ENCODE results near the gene RIN3. TPM values are rescaled to one million over a fixed set of nuclear protein-coding genes. Genes with fewer than 3 reads are reported as not detected.

RIN3 gene
- total and polyA plus RNA-seq, 4 donors = 5.0 to 15.6 (median 9.0) TPM

DNA sequence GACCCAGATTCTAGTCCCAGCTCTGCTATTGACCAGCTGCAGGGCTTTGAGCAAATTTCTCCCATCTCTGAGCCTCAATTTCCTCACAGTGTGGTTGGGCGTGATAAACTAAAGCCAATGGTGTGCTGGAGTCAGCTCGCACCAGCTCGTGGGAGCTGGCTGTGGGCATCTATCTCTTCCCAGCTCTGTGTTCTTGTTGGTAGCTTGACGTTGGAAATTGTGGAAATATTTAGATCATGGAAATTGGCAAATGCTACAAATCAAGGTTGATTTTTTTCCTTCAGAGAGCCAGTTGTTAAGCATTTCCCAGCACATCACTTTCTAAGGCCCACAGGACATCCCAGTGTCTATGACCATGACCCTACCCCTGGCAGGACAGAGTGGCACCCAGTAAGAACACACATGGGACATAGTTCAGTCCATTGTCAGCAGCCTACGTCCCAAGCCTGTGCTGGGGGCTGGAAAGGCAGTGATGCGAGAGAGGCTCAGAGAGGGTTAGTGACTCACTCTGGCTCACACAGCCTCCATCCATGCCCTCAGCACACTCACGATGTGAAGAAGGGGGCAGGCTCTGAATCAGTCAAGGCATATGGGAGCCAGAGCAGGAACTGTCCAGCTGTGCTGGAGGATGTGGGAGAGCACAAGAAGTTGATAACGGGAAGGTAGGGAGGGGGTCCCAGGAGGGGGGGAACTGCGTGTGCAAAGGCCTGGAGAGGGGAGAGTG is 157.2 kb downstream of the RIN3 start:
- no peak overlapping the region for H3K9ac ChIP-seq (ENCODE audit: low read depth in 1 of 2, low read length in 2 of 2)
- H3K9me3 ChIP-seq (ENCODE audit: control insufficient read depth in 4 of 4, low read length in 3 of 4) = no peaks in the 10 kb centered on the region
- WGBS = 89% methylated on average over 9 of the region's 9 CpGs
- H3K36me3 ChIP-seq (ENCODE audit: control insufficient read depth in 4 of 4, insufficient read depth in 3 of 4, low read depth in 1 of 4, low read length in 3 of 4) = peaks cover 0 to 29% (median 5%) of the 10 kb centered on the region in 4 donors
- no peaks in the 10 kb centered on the region for H3K27me3 ChIP-seq (ENCODE audit: control insufficient read depth in 4 of 4, insufficient read depth in 4 of 4, low read length in 3 of 4)
- no peak overlapping the region for H3K27ac ChIP-seq (ENCODE audit: low read depth in 1 of 2, low read length in 2 of 2)
- no peaks in the 10 kb centered on the region for H3K4me1 ChIP-seq (ENCODE audit: control insufficient read depth in 4 of 4, insufficient read depth in 4 of 4, low read length in 3 of 4)
- H3K4me3 ChIP-seq (ENCODE audit: low read depth in 1 of 3, low read length in 3 of 3) = no peak overlapping the region
- DNase-seq (ENCODE audit: low spot score) = no peak
- TF ChIP-seq, protein P1, sequence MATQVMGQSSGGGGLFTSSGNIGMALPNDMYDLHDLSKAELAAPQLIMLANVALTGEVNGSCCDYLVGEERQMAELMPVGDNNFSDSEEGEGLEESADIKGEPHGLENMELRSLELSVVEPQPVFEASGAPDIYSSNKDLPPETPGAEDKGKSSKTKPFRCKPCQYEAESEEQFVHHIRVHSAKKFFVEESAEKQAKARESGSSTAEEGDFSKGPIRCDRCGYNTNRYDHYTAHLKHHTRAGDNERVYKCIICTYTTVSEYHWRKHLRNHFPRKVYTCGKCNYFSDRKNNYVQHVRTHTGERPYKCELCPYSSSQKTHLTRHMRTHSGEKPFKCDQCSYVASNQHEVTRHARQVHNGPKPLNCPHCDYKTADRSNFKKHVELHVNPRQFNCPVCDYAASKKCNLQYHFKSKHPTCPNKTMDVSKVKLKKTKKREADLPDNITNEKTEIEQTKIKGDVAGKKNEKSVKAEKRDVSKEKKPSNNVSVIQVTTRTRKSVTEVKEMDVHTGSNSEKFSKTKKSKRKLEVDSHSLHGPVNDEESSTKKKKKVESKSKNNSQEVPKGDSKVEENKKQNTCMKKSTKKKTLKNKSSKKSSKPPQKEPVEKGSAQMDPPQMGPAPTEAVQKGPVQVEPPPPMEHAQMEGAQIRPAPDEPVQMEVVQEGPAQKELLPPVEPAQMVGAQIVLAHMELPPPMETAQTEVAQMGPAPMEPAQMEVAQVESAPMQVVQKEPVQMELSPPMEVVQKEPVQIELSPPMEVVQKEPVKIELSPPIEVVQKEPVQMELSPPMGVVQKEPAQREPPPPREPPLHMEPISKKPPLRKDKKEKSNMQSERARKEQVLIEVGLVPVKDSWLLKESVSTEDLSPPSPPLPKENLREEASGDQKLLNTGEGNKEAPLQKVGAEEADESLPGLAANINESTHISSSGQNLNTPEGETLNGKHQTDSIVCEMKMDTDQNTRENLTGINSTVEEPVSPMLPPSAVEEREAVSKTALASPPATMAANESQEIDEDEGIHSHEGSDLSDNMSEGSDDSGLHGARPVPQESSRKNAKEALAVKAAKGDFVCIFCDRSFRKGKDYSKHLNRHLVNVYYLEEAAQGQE (IDR thresholded peaks at IDR 0.05) = no peak
- TF ChIP-seq RXRA (IDR thresholded peaks at IDR 0.05) (no peak), TAF1 (conservative IDR thresholded peaks at IDR 0.05) (no peak), EGR1 (IDR thresholded peaks at IDR 0.05; ENCODE audit: low read depth in 2 of 2) (no peak), SP1 (IDR thresholded peaks at IDR 0.05) (no peak), RAD21 (IDR thresholded peaks at IDR 0.05) (no peak), HNF4G (IDR thresholded peaks at IDR 0.05) (no peak), HNF4A (conservative IDR thresholded peaks at IDR 0.05) (no peak), FOXA1 (IDR thresholded peaks at IDR 0.05) (no peak), FOXA2 (IDR thresholded peaks at IDR 0.05) (no peak)
- TF ChIP-seq, protein P2, sequence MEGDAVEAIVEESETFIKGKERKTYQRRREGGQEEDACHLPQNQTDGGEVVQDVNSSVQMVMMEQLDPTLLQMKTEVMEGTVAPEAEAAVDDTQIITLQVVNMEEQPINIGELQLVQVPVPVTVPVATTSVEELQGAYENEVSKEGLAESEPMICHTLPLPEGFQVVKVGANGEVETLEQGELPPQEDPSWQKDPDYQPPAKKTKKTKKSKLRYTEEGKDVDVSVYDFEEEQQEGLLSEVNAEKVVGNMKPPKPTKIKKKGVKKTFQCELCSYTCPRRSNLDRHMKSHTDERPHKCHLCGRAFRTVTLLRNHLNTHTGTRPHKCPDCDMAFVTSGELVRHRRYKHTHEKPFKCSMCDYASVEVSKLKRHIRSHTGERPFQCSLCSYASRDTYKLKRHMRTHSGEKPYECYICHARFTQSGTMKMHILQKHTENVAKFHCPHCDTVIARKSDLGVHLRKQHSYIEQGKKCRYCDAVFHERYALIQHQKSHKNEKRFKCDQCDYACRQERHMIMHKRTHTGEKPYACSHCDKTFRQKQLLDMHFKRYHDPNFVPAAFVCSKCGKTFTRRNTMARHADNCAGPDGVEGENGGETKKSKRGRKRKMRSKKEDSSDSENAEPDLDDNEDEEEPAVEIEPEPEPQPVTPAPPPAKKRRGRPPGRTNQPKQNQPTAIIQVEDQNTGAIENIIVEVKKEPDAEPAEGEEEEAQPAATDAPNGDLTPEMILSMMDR (IDR thresholded peaks at IDR 0.05; ENCODE audit: low read depth, low read length, missing input control) = no peak

DNA sequence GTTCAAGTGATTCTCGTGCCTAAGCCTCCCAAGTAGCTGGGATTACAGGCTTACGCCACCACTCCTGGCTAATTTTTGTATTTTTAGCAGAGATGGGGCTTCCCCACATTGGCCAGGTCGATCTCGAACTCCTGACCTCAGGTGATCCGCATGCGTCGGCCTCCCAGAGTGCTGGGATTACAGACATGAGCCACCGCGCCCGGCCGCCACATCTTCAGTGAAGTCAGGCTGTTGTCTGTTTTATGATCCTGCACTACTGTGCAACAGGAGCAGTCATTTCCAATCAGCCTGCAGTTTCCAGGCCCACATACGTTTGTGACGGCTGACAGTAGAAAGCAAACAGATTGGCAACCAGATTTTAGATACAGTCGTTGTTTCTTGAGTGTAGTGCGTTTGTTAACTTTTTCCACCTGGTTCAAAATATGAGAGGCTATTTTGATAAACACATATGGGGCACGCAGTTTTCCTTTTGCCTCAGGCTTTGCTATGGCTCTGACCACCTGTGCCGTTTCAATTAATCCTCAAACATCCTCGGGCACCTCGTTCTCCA is 160.1 kb downstream of the RIN3 start:
- Histone ChIP-seq H3K9ac (ENCODE audit: low read depth in 1 of 2, low read length in 2 of 2) (no peak overlapping the region), H3K9me3 (ENCODE audit: control insufficient read depth in 4 of 4, low read length in 3 of 4) (no peaks in the 10 kb centered on the region)
- no peak for DNase-seq (ENCODE audit: low spot score)

More for the DNA sequence above, 160.1 kb downstream of the RIN3 start:
- TF ChIP-seq, protein P3, sequence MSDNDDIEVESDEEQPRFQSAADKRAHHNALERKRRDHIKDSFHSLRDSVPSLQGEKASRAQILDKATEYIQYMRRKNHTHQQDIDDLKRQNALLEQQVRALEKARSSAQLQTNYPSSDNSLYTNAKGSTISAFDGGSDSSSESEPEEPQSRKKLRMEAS (IDR thresholded peaks at IDR 0.05) = no peak
- TF ChIP-seq YY1 (IDR thresholded peaks at IDR 0.05) (no peak), JUND (IDR thresholded peaks at IDR 0.05) (no peak), RAD21 (IDR thresholded peaks at IDR 0.05) (no peak), FOXA2 (IDR thresholded peaks at IDR 0.05) (no peak), RXRA (IDR thresholded peaks at IDR 0.05) (no peak), TAF1 (conservative IDR thresholded peaks at IDR 0.05) (no peak)
- TF ChIP-seq, protein P1 (IDR thresholded peaks at IDR 0.05) = no peak
- TF ChIP-seq, protein P4, sequence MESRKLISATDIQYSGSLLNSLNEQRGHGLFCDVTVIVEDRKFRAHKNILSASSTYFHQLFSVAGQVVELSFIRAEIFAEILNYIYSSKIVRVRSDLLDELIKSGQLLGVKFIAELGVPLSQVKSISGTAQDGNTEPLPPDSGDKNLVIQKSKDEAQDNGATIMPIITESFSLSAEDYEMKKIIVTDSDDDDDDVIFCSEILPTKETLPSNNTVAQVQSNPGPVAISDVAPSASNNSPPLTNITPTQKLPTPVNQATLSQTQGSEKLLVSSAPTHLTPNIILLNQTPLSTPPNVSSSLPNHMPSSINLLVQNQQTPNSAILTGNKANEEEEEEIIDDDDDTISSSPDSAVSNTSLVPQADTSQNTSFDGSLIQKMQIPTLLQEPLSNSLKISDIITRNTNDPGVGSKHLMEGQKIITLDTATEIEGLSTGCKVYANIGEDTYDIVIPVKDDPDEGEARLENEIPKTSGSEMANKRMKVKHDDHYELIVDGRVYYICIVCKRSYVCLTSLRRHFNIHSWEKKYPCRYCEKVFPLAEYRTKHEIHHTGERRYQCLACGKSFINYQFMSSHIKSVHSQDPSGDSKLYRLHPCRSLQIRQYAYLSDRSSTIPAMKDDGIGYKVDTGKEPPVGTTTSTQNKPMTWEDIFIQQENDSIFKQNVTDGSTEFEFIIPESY (IDR thresholded peaks at IDR 0.05) = no peak
- Histone ChIP-seq H3K27me3 (ENCODE audit: control insufficient read depth in 4 of 4, insufficient read depth in 4 of 4, low read length in 3 of 4) (no peaks in the 10 kb centered on the region), H3K36me3 (ENCODE audit: control insufficient read depth in 4 of 4, insufficient read depth in 3 of 4, low read depth in 1 of 4, low read length in 3 of 4) (peaks cover 3 to 47% (median 11%) of the 10 kb centered on the region in 4 donors), H3K4me3 (ENCODE audit: low read depth in 1 of 3, low read length in 3 of 3) (no peak overlapping the region), H3K4me1 (ENCODE audit: control insufficient read depth in 4 of 4, insufficient read depth in 4 of 4, low read length in 3 of 4) (no peaks in the 10 kb centered on the region), H3K27ac (ENCODE audit: low read depth in 1 of 2, low read length in 2 of 2) (no peak overlapping the region)
- 91% methylated on average over 19 of the region's 19 CpGs for WGBS

Measured in liver (tissue), 9 donors.